Tongue (tissue), 2 donors: ENCODE results near the gene TFF2. TPM values are rescaled to one million over a fixed set of nuclear protein-coding genes. Genes with fewer than 3 reads are reported as not detected.

Source experiments
- DNase-seq: peaks from one replicate; pipeline ENCODE4 v3.0.0-alpha.2; 2015
- total RNA-seq: library from RNA; depleted of rRNA; stranded (reverse); fragments of >200 nt; gene quantifications from one replicate; pipeline ENCODE4 v1.2.3, GENCODE V29; 2014

Gene TFF2
- total RNA-seq, 1 donor from 2014 or later: not detected

DNA sequence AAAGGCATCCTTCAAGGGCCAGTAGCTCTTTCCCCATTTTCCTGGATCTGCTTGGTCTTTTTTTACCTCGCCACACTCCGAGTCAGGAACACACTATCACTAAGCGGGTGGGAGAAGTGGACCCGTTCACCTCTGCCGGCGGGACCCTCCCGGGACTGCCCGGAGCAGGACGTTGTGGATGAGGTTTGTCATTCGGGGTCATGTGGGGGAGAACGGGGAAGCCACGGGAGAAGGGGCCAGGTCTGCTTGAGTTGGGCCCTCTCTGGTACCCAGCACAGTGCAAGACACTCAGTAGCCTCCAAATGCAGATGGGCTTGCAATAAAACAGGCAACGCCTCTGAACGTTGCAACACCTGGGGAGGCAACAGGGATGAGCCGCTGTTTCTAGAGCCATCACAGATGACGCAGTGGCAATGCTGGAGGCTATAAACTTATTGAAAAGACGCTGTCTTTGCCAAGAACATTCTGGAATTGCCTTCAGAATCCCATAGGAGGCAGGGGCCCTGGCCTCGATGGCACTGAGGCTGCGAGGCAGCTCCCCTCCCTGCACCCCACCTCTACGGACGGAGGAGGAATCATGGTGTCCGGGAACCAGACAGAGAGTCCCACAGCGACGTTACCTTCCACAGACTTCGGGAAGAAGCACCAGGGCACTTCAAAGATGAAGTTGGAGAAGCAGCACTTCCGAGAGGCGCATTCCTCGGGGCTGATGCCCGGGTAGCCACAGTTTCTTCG, 3.8 kb downstream of the TFF2 start:
- DNase-seq: no peak

DNA sequence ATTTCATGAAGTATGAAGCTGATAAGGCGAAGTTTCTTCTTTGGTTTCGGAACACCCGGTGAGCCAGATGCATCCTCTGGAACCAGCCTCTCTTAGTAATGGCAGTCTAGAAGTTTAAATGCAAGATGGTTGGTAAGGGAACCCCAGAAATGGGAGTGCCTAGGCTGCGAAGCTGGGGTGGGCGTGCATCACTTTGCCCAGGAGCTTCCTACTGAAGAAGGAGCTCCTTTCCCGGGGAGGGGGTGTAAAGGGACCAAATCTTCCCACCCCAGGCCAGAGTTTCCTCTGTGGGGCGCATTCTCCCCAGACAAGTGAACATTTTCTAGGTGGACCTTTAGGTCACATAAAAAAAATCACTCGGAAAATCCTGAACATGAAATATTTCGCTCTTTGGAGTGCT, 4.4 kb downstream of the TFF2 start:
- DNase-seq: no peak

DNA sequence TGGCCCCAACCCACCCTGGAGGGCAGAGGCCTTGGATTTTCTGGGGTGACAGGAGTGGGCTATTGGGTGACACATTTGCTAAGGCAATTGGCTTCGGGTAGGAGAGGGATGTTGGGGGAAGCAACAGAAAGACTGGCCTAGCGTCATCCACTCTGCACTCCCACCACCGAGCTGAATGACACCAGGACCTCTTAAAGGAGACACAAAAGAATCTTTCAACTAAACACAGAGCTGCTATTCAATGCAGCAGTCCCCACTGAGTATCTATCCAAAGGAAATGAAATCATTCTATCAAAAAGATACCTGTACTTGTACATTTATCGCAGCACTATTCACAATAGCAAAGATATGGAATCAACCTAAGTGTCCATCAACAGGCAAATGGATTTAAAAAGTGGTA, 6.2 kb downstream of the TFF2 start:
- no peak for DNase-seq

DNA sequence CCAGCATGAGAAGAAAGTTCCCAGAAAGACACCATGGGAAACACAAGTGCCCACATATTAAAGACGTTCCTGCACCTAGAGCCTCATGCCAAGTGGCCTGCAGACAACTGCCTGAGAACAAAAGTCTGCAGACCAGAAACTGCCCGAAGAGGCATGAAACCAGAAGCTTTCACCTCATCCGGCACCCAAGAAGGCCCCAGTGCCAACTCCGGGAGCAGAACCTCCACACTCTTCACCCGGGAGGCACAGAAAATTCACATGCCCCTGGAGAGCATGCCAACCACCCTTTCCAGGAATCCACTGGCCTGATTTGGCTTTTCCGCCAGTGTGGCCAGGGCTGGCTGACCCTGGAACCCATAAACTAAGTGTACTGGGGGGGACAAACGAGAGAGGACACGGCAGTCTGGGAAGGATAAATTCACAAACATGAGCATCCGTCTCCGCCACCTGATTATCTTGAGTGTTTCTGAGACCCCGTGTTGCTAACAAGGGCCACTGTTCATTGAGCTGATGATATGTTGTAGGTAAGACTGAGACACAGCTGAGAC, 6.8 kb downstream of the TFF2 start:
- DNase-seq: no peak

DNA sequence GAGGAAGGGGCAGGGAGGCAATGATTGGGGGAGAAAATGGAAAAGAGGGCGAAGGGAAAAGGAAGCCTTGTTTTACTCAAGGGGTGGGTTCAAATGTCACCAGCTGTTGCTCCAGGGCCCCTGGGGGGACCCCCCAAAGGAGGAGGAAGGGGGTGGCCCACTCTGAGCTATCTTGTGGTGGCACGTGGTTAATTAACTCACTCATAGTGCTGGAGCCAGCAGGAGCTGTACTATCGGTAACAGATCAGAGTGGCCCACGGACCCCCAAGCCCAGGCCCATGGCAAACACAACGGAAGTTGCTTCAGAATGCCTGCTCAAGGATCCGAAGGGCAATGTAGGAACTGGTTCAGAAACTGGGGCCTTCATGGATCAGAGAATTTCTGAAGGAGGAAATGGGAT, 7.2 kb downstream of the TFF2 start:
- DNase-seq: no peak

DNA sequence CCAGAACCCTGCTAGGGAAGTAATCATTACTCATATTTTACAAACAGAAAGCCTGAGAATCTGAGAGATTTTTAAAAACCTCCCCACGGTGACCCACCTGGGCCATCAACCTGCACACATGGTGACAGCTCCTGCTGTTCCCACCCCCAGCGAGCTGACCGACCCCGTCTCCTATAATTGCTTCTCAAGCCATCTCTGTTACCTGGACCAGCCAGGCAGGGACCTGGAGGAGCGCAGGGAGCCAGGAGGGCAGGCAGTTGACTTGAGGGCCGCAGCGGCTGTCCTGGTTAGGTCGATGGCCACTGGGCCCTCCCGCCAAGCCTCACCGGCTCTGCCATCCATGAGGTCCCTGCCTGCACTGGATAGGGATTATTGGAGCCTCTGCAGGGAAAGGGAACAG, 7.7 kb downstream of the TFF2 start:
- no peak for DNase-seq

DNA sequence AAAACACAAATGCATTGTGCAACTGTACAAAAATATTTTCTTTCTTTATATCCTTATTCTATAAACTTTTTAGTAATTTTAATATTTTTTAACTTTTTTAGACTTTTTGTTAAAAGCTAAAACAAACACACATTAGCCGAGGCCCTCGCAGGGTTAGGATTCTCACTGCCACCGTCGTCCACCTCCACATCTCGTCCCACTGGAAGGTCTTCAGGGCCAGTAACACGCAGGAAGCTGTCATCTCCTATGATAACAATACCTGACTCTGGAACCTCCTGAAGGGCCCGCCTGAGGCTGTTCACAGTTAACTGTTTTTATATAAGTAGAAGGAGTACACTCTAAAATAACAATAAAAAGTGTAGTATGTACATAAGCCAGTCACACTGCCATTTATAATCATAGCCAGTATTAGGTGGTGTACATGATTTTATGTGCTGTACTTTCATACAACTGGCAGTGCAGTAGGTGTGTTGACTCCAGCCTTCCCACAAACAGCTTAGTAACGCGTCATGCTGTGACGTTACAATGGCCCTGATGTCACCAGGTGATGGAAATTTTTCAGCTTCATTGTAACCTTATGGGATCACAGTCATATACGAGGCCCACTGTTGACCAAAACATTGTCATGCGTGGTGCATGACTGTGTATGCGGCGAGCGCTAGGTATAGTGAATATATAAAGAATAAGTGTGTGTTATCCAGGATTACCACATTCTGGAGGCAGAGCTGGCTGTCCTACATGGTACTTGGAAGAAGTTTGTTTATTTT, 8.8 kb downstream of the TFF2 start:
- no peak for DNase-seq

DNA sequence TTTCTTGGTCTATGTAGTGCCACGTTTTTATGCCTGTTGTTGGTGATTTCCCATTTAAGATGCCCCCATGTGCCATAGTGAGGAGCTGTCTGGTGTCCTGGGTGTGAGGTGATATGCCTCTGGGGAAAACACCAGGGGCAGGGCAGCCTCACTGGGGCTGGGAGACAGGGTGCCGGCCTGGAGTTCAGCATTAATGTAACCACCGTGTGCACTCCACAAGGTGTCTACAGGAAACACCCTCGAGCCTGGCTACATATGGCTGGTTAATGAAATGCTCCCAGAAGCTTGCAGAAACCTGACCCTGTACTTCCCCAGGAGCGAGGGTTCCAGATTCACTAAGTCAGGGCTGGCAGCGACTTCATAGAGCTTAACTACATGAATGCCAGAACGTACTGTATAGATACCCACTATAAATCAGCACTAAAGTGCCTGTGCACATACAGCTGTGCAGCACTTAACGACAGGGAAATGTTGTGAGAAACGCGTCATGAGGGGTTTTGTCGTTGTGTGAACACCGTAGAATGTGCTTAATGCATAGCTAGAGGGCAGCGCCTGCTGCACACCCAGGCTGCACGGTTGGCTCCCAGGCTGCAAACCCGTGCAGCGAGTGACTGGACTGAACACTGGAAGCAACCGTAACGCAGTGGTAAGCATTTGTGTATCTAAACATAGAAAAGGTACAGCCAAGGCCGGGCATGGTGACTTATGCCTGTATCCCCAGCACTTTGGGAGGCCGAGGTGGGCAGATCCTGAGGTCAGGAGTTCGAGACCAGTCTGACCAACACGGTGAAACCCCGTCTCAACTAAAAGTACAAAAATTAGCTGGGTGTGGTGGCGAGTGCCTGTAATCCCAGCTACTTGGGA, 10.4 kb downstream of the TFF2 start:
- peak; percentile 47 for DNase-seq

DNA sequence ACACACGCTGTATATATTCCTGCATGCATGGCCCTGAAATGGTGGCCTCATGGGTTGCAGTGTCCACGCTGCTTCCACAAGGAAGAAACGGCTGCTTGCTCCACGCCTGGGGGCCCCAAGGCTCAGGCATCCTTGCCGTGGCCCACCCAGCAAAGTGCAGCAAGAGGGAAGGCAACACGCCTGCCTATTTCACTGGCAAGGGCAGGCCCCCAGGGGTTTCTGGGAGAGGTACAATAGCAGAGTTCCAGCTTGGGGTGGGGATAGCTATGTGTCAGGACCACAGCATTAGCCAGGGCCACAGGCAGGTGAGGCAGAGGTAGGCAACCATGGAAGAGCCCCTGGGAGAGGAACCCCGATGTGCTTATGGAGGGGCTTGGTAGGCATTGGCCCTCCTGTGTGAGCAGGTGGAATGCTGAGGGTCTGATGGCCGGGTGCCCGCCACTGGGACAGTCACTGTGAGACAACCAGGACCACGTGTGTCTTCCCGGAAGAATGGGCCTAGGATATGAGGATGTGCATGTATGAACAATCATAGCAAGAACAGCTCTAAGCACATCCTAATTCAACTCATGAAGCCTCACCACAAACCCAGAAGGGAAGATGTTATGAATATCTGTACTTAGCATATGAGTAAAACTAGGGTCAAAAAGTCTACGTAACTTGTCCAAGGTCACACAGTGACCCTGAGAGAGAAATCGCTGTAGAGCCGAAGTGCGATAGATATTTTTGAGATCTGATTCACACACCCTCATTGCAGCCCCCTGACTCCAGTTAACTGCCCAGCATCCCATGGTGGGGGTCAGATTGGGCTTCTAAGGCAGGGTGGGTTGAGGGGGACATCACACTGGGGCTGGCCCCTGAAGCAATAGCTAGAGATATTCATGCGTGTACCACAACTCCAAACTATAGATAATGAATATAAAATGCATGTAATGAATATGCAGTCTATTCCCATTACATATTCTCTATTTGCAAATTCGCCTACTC, 11.8 kb downstream of the TFF2 start:
- no peak for DNase-seq

DNA sequence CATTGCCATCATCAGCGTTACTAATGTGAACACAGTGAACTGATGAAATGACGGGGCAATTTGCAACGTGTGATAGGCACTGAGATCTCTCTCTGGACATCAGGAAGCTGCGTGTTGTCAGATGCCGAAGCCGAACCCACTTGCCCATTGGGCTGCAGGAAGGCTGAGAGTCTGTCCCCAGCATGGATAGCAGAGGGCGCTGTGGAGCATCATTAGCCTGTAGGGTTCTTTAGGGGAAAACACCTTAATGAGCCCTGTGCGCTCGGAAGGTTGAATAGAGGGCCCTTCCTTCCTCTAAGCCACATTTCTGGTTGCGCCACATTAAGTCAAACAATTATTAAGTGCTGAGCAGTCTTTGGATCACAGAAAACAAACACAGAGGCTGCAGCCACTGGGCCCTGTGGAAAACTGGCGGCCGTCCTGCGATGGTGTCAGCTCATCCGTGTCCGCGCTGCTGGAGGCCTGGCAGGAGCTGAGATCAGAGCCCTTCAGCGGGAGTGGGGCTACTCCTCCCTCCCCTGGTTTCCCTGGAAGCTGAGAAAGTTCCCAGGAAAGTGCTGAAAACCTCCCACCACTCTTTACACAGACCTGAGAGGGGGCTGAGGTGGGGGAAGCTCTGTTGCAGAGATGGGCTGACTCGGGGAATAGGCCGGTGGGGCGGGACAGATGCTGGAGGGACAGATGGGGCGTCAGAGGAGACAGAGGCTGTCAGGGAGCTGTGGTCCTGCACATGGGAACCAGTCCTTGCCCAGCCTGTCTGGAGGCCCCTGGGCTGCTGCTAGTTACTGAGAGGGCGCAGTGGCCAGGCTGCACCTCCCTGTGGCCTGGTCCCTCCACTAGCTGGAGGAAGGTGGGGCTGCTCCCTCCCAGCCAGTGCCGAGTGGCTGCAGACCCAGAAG, 12.7 kb downstream of the TFF2 start:
- peak; percentile 73 for DNase-seq

DNA sequence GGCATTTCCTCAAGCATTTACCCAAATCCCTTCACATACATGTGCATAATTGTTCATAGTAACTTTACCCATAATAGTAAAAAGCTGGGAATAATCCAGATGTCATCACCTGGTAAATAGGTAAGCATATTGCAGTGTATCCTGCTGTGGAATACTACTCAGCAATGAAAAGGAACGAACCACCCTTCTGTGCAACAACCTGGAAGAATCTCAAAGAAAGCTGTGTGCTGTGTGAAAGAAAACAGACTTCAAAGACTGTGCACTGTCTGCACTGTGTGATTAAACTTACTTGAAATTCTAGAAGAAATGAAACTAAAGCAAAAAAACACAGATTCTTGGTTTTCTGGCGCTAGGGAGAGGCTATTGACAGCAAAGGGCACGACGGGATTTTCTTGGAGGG, 13.5 kb downstream of the TFF2 start:
- no peak for DNase-seq

DNA sequence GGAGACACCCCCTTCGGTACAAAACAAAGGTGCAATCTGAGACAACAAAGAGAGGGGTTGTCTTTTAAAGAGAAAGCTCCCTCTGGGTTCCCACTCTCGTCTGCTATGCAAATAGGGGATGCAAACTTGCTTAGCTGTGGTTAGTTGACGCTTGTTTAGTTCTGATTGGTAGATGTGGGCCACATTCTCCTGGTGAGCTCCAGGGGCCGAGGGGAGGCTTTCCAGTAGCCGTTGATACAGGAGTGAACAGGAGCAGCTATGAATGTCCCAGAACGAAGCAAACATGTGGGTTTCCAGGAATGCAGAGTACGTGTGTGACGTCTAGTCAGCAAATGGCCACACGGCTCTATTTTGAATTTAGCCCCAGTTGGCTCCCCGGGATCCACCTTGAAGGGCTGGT, 14.7 kb downstream of the TFF2 start:
- DNase-seq: peak; percentile 28

DNA sequence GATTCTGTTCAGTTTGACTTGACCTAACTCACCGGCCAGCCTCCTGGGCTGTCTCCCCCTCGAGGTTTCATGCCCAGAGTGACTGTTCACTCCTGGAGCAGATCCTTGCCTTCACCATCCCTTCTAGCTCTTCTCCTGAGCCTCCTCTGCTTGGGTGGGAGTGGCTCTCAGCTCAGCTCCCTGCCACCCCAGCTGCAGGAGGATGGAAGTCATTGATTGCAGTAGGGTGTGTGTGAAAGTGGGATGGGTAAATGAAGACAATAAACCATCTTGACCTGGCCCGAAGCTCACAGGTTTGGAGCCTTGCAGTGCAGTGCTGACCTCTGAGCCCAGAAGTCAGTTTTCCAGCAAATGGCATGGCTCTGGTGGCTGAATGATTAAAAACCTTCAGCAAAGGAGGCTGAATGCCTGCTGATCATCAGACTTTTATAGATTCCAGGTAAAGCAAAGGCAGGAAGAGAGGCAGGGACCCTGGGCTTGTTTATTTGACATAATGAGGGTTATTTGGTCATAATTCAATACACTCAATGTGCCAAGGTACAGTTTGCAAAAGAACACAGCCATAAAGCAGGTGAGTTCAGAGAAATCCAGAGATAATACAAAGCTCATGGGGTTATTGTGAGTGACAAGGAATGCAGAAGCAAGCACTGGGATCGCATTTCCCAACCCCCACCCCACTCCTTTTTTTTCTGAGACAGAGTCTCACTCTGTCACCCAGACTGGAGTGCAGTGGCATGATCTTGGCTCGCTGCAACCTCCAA, 18.1 kb downstream of the TFF2 start:
- DNase-seq: no peak

DNA sequence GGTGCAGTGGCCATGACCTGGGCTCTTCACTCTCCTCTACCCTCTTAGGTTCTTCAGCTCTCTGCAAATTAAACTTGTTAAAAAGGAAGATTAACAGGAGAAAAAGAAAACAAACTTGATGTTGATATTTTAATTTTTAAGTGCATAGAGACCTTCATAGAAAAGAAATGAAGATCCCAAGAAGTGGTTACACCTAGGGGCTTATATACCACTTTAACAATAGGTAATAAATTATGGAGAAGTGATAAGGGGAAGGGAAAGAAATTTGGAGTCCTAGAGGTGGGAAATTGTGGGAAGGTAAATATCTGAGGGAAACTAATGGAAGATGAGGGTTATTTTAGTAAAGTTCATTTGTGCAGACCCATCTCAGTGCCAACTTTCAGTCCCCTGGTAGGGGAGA, 19.1 kb downstream of the TFF2 start:
- DNase-seq: no peak

DNA sequence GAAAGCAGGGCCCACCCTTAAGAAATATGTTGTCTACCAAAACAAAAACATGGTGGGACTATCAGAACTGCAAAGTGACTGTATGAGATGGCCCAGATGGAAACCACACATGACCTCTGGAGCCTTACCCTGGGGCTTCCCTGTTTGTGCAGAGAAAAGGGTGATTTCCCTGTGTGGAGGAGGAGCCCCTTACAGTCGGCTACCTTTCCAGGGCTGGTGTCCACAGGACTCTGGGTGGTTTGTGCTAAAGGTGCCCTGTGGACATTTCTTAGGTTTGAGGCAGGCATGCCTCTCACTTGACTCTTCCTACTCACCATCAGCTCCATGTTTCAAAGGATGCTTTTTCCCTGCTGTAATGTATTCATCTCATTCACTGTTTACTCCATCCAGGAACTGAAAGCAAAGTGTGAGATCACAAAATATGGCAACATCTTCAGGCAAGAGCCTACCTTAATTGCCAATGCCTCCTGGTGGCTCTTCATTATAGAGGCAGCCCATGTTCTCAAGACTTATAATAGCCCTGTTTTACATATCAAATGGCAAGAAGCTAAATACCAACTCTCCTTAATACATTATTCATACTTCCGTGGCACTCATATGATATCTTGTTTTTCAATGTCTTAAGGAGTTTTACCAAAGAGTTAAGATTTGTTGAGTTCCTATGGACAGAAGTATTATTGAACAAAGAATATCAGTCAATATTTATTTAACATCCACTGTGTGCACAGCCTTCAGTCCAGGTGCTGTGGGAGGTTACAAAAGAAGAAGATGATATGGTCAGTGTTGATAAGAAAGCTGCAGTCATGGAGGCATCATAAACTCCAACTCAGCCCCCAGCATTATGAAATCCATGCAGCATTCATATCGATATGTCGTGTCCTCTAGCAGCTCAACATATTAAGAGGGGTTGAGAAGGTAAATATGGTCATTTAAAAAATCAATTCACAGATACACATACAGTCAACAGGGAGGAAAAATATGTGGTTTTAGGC, 20.1 kb downstream of the TFF2 start:
- no peak for DNase-seq

DNA sequence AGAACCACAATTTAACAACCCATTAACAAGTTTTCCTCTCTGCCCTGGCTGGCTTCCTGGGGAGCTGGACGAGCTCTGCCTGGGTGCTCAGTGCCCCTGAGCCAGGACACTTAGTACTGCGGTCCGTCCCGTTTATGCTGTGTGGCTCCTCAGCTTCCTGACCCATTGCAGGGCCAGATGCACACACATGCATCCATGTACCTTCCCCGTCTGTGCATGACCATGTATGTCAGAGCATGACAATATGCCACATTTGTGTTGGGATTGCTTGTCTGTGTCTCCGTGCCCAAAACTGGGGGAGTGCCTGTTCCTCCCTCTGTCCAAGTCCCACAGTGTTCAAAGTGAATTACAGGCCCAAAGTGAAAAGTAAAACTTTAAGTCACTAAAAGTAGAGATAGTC, 25.9 kb downstream of the TFF2 start:
- DNase-seq: no peak

DNA sequence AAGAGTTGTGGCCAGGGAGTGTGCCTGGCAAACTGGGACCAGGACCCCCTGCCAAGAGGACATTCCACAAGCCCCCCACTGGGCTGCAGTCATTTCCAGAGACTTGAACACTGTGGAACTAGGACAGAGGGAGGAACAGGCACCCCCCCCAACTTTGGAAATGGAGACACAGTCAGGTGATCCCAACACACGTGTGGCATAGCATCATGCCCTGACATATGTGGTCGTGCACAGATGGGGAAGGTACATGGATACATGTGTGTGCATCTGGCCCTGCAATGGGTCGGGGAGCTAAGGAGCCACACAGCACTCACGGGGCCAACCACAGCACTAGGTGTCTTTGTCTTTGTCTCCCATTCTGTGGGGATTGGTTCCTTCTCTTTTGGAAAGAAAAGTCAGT, 28.9 kb downstream of the TFF2 start:
- DNase-seq: no peak

DNA sequence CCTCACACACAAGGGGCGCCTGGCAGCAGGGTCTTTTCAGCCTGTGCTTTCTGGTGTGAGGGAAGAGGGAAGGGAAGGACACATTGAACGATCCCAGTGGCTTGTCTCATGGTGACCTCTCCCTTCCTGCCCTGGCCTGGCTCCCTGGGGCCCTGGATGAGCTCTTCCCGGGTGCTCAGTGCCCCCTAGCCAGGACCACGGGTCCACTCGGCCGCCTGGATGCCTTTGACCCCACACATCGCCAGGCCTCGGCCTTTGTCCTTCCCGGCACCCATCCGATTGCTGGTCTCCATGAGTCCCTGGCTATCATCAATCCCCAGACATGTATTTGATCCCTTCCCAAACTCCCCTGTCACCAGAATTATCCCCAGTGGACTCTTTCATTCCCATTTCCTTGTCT, 29.6 kb downstream of the TFF2 start:
- DNase-seq: no peak
